CD14-positive monocyte (primary cell): ENCODE data around the gene CREB5. TPM values are rescaled to one million over a fixed set of nuclear protein-coding genes. Genes with fewer than 3 reads are reported as not detected.

ENCODE experiments used
- DNase-seq, 3 donors: peaks; one replicate each; pipeline ENCODE4 v3.0.0-alpha.2; 2011 to 2022
- H2AFZ ChIP-seq: 2 replicates; pipeline ENCODE4 v1.6.0; 2012; ENCODE audit warnings: mild to moderate bottlenecking, low read depth, low read length, inconsistent platforms; ENCODE audit not compliant: insufficient read depth, poor library complexity, severe bottlenecking
- H3K27ac ChIP-seq, 2 donors: 1 replicate in 1 of 2; 2 replicates in 1 of 2; pipeline ENCODE4 v1.5.1; 2012 to 2013; ENCODE audit warnings: low read length in 2 of 2, control low read depth in 1 of 2, inconsistent platforms in 1 of 2, low read depth in 1 of 2, mild to moderate bottlenecking in 1 of 2
- H3K27me3 ChIP-seq, 2 donors: one replicate each; pipeline versions ENCODE4 v1.6.0 to v1.6.1; 2011 to 2013; ENCODE audit warnings: low read length in 2 of 2; ENCODE audit not compliant: control insufficient read depth in 2 of 2, insufficient read depth in 2 of 2
- H3K36me3 ChIP-seq, 2 donors: replicated peaks in 1 of 2; 1 replicate in 1 of 2; 2 replicates in 1 of 2; pipeline versions ENCODE4 v1.5.1 to v1.6.1; 2012 to 2013; ENCODE audit warnings: low read length in 2 of 2, control low read depth in 1 of 2, inconsistent platforms in 1 of 2, mild to moderate bottlenecking in 1 of 2; ENCODE audit not compliant: insufficient read depth in 2 of 2, control insufficient read depth in 1 of 2
- H3K4me1 ChIP-seq, 2 donors: 1 replicate in 1 of 2; 2 replicates in 1 of 2; pipeline versions ENCODE4 v1.5.1 to v1.6.1; 2012 to 2013; ENCODE audit warnings: low read length in 2 of 2, control low read depth in 1 of 2, inconsistent platforms in 1 of 2, mild to moderate bottlenecking in 1 of 2, moderate library complexity in 1 of 2; ENCODE audit not compliant: insufficient read depth in 2 of 2, control insufficient read depth in 1 of 2
- H3K4me2 ChIP-seq: replicated peaks from 2 replicates; pipeline ENCODE3; 2012; ENCODE audit warnings: low read length, moderate library complexity, mild to moderate bottlenecking; ENCODE audit not compliant: poor library complexity, severe bottlenecking; ENCODE audit errors: extremely low read depth
- H3K4me3 ChIP-seq, 3 experiments: fragments of 200-600 bp in 1 of 3; sonication (generic) in 1 of 3; replicated peaks in 1 of 3; 1 replicate in 2 of 3; 2 replicates in 1 of 3; pipeline ENCODE4 v1.5.1; 2011 to 2013; ENCODE audit warnings: low read length in 3 of 3, mild to moderate bottlenecking in 3 of 3, control low read depth in 2 of 3, low read depth in 2 of 3, inconsistent platforms in 1 of 3, moderate library complexity in 1 of 3
- H3K79me2 ChIP-seq: 2 replicates; pipeline ENCODE4 v1.6.0; 2012; ENCODE audit warnings: mild to moderate bottlenecking, control low read depth, inconsistent platforms, low read length, moderate library complexity; ENCODE audit not compliant: insufficient read depth
- H3K9ac ChIP-seq: 2 replicates; pipeline ENCODE4 v1.6.0; 2017; ENCODE audit warnings: low read length, mild to moderate bottlenecking; ENCODE audit not compliant: insufficient read depth, poor library complexity, severe bottlenecking
- H3K9me3 ChIP-seq, 2 donors: replicated peaks in 1 of 2; 1 replicate in 1 of 2; 2 replicates in 1 of 2; pipeline versions ENCODE4 v1.5.1 to v1.6.1; 2012 to 2013; ENCODE audit warnings: low read length in 2 of 2, control low read depth in 1 of 2; ENCODE audit not compliant: control insufficient read depth in 1 of 2, insufficient read depth in 1 of 2
- H4K20me1 ChIP-seq: 2 replicates; pipeline ENCODE4 v1.6.0; 2012; ENCODE audit warnings: mild to moderate bottlenecking, low read length, control low read depth, moderate library complexity; ENCODE audit not compliant: insufficient read depth
- H3K27ac Mint-ChIP-seq, 7 donors: one replicate each; pipeline ENCODE4 v1.8.0; 2020; ENCODE audit warnings: mild to moderate bottlenecking in 7 of 7, mixed read lengths in 7 of 7, moderate library complexity in 6 of 7, inconsistent platforms in 2 of 7
- H3K27me3 Mint-ChIP-seq, 3 donors: one replicate each; pipeline ENCODE4 v1.8.0; 2021 to 2022; ENCODE audit warnings: low read depth in 3 of 3, mild to moderate bottlenecking in 3 of 3, mixed read lengths in 3 of 3, moderate library complexity in 3 of 3, inconsistent platforms in 1 of 3
- H3K36me3 Mint-ChIP-seq, 2 donors: one replicate each; pipeline ENCODE4 v1.8.0; 2020; ENCODE audit warnings: mixed read lengths in 2 of 2, inconsistent platforms in 1 of 2, mild to moderate bottlenecking in 1 of 2
- H3K4me1 Mint-ChIP-seq: one replicate; pipeline ENCODE4 v1.8.0; 2020; ENCODE audit warnings: mild to moderate bottlenecking, mixed read lengths
- H3K4me3 Mint-ChIP-seq, 2 donors: one replicate each; pipeline ENCODE4 v1.8.0; 2020; ENCODE audit warnings: mild to moderate bottlenecking in 2 of 2, mixed read lengths in 2 of 2, moderate library complexity in 1 of 2
- H3K9me3 Mint-ChIP-seq, 7 donors: one replicate each; pipeline ENCODE4 v1.8.0; 2020 to 2022; ENCODE audit warnings: mixed read lengths in 7 of 7, mild to moderate bottlenecking in 6 of 7, moderate library complexity in 6 of 7, inconsistent platforms in 2 of 7
- CTCF ChIP-seq: fragments of 200-600 bp; IDR thresholded peaks from one replicate; pipeline ENCODE4 v1.8.0; 2022; ENCODE audit warnings: antibody characterized with exemption, mild to moderate bottlenecking
- WGBS: methylation state at CpG from one replicate; pipeline ENCODE4 v1.1.5; 2013; ENCODE audit warnings: missing lambda C conversion rate; ENCODE audit not compliant: insufficient coverage; 5-methylcytosine and 5-hydroxymethylcytosine counted together
- intact Hi-C, 2 donors: fragments of 100-400 bp; cut with micrococcal nuclease; formaldehyde crosslinking; loops; one replicate each; pipeline versions ENCODE4 v1.15.0 to v1.15.1; 2023
- polyA plus RNA-seq, 3 donors: library from polyadenylated mRNA; depleted of rRNA in 1 of 3; unstranded in 2 of 3; stranded (reverse) in 1 of 3; fragments of 300-500 nt in 2 of 3; fragments of >200 nt in 1 of 3; fragmentation: Illumina TruSeq in 2 of 3; gene quantifications; 1 replicate in 2 of 3; 2 replicates in 1 of 3; pipeline ENCODE4 v1.2.3, GENCODE V29; 2012 to 2021

CREB5 gene
- polyA plus RNA-seq, 3 donors, result 25.1 to 72.3 (median 44.2) TPM

GRCh38 chr7:28627896-28628295, 215.6 kb downstream of the CREB5 start:
- Mint-ChIP-seq H3K9me3 (no peaks in the 10 kb centered on the region), H3K36me3 (no peaks in the 10 kb centered on the region), H3K4me3 (no peak overlapping the region), H3K27ac (no peak overlapping the region), H3K27me3 (peaks cover 14 to 28% (median 19%) of the 10 kb centered on the region in 3 donors), H3K4me1 (peaks cover 21% of the 10 kb centered on the region)
- no peaks in the 10 kb centered on the region for H3K36me3 ChIP-seq
- H4K20me1 ChIP-seq, result no peaks in the 10 kb centered on the region
- peaks cover 11% of the 10 kb centered on the region in 2 donors for H3K4me1 ChIP-seq
- H2AFZ ChIP-seq, result no peak overlapping the region
- H3K9ac ChIP-seq, result no peak overlapping the region
- no peak for TF ChIP-seq CTCF
- DNase-seq, result peak; percentile 12 to 43 (median 33)
- no peaks in the 10 kb centered on the region for H3K9me3 ChIP-seq
- intact Hi-C loops, result loop anchor here in 1 of 2 donors (10.0 kb wide), 1 partner anchor 243 kb away; no protein-coding TSS in a partner anchor
- no peak overlapping the region for H3K4me3 ChIP-seq
- peaks cover 19 to 28% of the 10 kb centered on the region in 2 donors for H3K27me3 ChIP-seq
- 61% methylated on average over 2 of the region's 4 CpGs for WGBS
- no peak overlapping the region for H3K4me2 ChIP-seq
- H3K79me2 ChIP-seq, result no peaks in the 10 kb centered on the region
- no peak overlapping the region for H3K27ac ChIP-seq

- H3K36me3 ChIP-seq, result no peaks in the 10 kb centered on the region
- no peak for DNase-seq
- no peaks in the 10 kb centered on the region for H3K79me2 ChIP-seq
- Mint-ChIP-seq H3K9me3 (no peaks in the 10 kb centered on the region), H3K27ac (no peak overlapping the region), H3K4me1 (peaks cover 19% of the 10 kb centered on the region), H3K4me3 (no peak overlapping the region), H3K36me3 (no peaks in the 10 kb centered on the region), H3K27me3 (peaks cover 16 to 32% (median 23%) of the 10 kb centered on the region in 3 donors)
- intact Hi-C loops, result loop anchor here in 1 of 2 donors (10.0 kb wide), 1 partner anchor 245 kb away; no protein-coding TSS in a partner anchor
- 100% methylated on average over 1 of the region's 4 CpGs for WGBS
- H3K9ac ChIP-seq, result no peak overlapping the region
- H3K27me3 ChIP-seq, result peaks cover 26 to 31% of the 10 kb centered on the region in 2 donors
- H3K27ac ChIP-seq, result no peak overlapping the region
- H3K4me2 ChIP-seq, result no peak overlapping the region
- no peaks in the 10 kb centered on the region for H3K9me3 ChIP-seq
- TF ChIP-seq CTCF, result no peak
- no peak overlapping the region for H2AFZ ChIP-seq
- no peak overlapping the region for H3K4me3 ChIP-seq
- H3K4me1 ChIP-seq, result peaks cover 11% of the 10 kb centered on the region in 2 donors
- no peaks in the 10 kb centered on the region for H4K20me1 ChIP-seq
Observed at GRCh38 chr7:28629216-28629842, 217.0 kb downstream of the CREB5 start.
